ENCODE results near the gene SESN1.

The SESN1 gene

GRCh38 chr6:108974201-108974600 lies 120.4 kb downstream of the SESN1 start:
- Histone ChIP-seq H3K27ac (no peak overlapping the region), H4K20me1 (ENCODE audit: insufficient read depth) (no peaks in the 10 kb centered on the region)
- TF ChIP-seq, protein P1, sequence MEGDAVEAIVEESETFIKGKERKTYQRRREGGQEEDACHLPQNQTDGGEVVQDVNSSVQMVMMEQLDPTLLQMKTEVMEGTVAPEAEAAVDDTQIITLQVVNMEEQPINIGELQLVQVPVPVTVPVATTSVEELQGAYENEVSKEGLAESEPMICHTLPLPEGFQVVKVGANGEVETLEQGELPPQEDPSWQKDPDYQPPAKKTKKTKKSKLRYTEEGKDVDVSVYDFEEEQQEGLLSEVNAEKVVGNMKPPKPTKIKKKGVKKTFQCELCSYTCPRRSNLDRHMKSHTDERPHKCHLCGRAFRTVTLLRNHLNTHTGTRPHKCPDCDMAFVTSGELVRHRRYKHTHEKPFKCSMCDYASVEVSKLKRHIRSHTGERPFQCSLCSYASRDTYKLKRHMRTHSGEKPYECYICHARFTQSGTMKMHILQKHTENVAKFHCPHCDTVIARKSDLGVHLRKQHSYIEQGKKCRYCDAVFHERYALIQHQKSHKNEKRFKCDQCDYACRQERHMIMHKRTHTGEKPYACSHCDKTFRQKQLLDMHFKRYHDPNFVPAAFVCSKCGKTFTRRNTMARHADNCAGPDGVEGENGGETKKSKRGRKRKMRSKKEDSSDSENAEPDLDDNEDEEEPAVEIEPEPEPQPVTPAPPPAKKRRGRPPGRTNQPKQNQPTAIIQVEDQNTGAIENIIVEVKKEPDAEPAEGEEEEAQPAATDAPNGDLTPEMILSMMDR (conservative IDR thresholded peaks at IDR 0.05; ENCODE audit: low read depth, low read length): no peak

DNA sequence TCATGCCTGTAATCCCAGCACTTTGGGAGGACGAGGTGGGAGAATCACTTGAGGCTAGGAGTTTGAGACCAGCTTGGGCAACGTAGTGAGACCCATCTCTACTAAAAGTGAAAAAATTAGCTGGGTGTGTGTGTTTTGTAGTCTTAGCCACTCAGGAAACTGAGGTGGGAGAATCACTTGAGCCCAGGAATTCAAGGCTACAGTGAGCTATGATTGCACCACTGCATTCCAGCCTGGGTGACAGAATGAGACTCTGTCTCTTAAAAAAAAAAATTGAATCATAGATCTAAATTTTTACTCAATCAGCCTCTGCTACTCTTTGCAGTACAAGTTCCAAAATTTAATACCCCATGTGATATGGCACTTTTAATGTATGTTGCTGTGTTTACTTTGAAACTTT lies 124.9 kb downstream of the SESN1 start:
- TF ChIP-seq, protein P1 (conservative IDR thresholded peaks at IDR 0.05; ENCODE audit: low read depth, low read length): no peak
- H3K4me3 ChIP-seq (IDR thresholded peaks at IDR 0.05; ENCODE audit: insufficient read depth, low read depth, low read length): no peak overlapping the region
- H3K9ac ChIP-seq: no peak overlapping the region
- no peak overlapping the region for H3K27ac ChIP-seq
- H3K27me3 ChIP-seq (ENCODE audit: insufficient read depth, low read depth): no peaks in the 10 kb centered on the region
- no peak overlapping the region for H3K4me2 ChIP-seq
- no peaks in the 10 kb centered on the region for H3K79me2 ChIP-seq (ENCODE audit: insufficient read depth, low read depth)
- no peak overlapping the region for H2AFZ ChIP-seq (ENCODE audit: low read depth)
- H3K36me3 ChIP-seq (ENCODE audit: insufficient read depth): no peaks in the 10 kb centered on the region
- H3K4me1 ChIP-seq (ENCODE audit: low read depth, poor library complexity, severe bottlenecking): no peaks in the 10 kb centered on the region
- H4K20me1 ChIP-seq (ENCODE audit: insufficient read depth): no peaks in the 10 kb centered on the region

More at GRCh38 chr6:108974201-108974600, 120.4 kb downstream of the SESN1 start:
- H3K4me2 ChIP-seq: no peak overlapping the region
- no peaks in the 10 kb centered on the region for H3K79me2 ChIP-seq (ENCODE audit: insufficient read depth, low read depth)
- H3K9ac ChIP-seq: no peak overlapping the region
- H3K4me3 ChIP-seq (IDR thresholded peaks at IDR 0.05; ENCODE audit: insufficient read depth, low read depth, low read length): no peak overlapping the region
- no peak overlapping the region for H2AFZ ChIP-seq (ENCODE audit: low read depth)
- no peaks in the 10 kb centered on the region for H3K4me1 ChIP-seq (ENCODE audit: low read depth, poor library complexity, severe bottlenecking)
- no peaks in the 10 kb centered on the region for H3K36me3 ChIP-seq (ENCODE audit: insufficient read depth)
- H3K27me3 ChIP-seq (ENCODE audit: insufficient read depth, low read depth): no peaks in the 10 kb centered on the region

GRCh38 chr6:108968325-108969316 lies 126.0 kb downstream of the SESN1 start:
- TF ChIP-seq, protein P1 (conservative IDR thresholded peaks at IDR 0.05; ENCODE audit: low read depth, low read length): no peak
- Histone ChIP-seq H3K79me2 (ENCODE audit: insufficient read depth, low read depth) (no peaks in the 10 kb centered on the region), H3K27ac (no peak overlapping the region), H3K9ac (no peak overlapping the region), H3K4me1 (ENCODE audit: low read depth, poor library complexity, severe bottlenecking) (no peaks in the 10 kb centered on the region), H2AFZ (ENCODE audit: low read depth) (no peak overlapping the region), H3K27me3 (ENCODE audit: insufficient read depth, low read depth) (no peaks in the 10 kb centered on the region), H3K4me2 (no peak overlapping the region), H3K4me3 (IDR thresholded peaks at IDR 0.05; ENCODE audit: insufficient read depth, low read depth, low read length) (no peak overlapping the region), H4K20me1 (ENCODE audit: insufficient read depth) (no peaks in the 10 kb centered on the region), H3K36me3 (ENCODE audit: insufficient read depth) (no peaks in the 10 kb centered on the region)

DNA sequence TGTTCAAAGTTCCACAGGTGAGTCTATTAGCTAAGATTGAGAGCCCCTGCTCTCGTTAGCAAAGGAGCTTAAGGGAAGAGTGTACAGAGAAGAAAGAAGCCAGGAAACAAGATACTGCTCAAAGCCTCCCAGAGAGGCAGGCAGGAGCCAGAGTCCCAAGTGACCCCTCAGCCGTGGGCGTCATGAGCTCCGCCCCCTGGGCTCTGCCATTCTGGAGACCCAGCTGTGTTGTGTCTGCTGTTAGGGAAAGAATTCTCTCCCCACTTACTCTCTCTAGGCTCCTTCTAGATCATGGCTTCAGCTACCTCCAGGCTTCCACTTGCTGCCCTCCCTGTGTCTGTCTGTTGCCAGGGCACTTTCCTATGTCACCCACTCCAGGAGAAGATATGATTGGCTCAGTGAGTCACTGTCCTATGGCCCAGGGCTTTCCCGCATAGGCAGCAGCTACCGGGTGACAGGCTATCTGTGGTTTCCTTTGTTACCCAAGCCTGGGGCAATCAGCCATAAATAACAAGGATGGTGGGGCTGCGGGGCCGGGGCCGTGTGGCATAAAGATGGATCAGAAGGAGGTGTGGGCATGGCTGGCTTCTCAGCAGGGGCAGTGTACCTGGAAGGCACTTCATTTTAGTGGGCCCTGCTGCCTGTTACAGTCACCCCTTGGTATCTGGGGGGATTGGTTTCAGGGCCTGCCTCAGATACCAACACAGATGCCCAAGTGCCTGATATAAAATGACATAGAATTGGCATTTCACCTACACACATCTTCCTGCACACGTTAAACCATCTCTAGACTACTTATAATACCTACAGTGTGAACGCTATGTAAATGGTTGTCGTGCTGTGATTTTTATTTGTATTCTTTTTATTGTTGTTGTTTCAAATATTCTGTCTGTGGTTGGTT lies 127.5 kb downstream of the SESN1 start:
- no peak overlapping the region for H3K9ac ChIP-seq
- H2AFZ ChIP-seq (ENCODE audit: low read depth): no peak overlapping the region
- H3K79me2 ChIP-seq (ENCODE audit: insufficient read depth, low read depth): no peaks in the 10 kb centered on the region
- H3K27ac ChIP-seq: no peak overlapping the region
- no peak overlapping the region for H3K4me2 ChIP-seq
- no peaks in the 10 kb centered on the region for H3K27me3 ChIP-seq (ENCODE audit: insufficient read depth, low read depth)
- no peak overlapping the region for H3K4me3 ChIP-seq (IDR thresholded peaks at IDR 0.05; ENCODE audit: insufficient read depth, low read depth, low read length)
- H4K20me1 ChIP-seq (ENCODE audit: insufficient read depth): no peaks in the 10 kb centered on the region
- TF ChIP-seq, protein P1 (conservative IDR thresholded peaks at IDR 0.05; ENCODE audit: low read depth, low read length): no peak
- H3K4me1 ChIP-seq (ENCODE audit: low read depth, poor library complexity, severe bottlenecking): no peaks in the 10 kb centered on the region
- H3K36me3 ChIP-seq (ENCODE audit: insufficient read depth): no peaks in the 10 kb centered on the region

All from KMS-11 (cell line).